ENCODE data around the gene CYLD. TPM values are rescaled to one million over a fixed set of nuclear protein-coding genes. Genes with fewer than 3 reads are reported as not detected.

Gene CYLD
- total RNA-seq, 1 donor from 2014 or later = 39.5 TPM

DNA sequence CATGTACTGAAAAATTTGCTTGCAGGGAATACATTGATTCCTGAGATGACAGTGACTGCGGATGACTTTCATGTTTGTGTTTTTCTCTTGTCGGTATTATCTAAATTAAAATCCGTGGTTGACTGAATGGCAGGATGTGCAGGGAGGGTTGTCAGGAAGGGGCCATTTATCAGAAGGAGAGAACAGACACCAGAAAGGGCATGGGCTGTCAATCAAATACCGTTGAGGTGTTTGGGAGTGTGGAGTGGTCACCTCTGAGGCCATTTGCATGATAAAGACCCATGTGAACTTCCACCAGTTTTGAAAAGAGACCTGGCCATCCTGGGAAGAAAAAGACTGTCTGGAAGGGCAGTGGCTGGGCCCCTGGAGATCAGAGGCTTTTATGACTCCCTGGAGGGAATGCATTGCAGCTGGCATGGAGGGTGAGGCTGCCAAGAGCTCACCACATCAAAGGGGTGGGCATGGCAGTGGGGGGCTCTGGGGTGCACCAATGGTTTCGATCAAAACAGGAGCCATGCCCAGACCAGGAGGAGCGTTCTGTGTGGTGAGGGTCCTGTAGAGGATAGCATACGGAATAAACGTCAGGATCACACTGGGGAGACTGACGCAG is 67.1 kb downstream of the CYLD start:
- intact Hi-C loops (cut with DNase I) = loop anchor here (5.0 to 10.0 kb wide), 3 partner anchors 67 to 434 kb away; partner anchors contain the start of gene CYLD
- DNase-seq (ENCODE audit: low spot score) = no peak

DNA sequence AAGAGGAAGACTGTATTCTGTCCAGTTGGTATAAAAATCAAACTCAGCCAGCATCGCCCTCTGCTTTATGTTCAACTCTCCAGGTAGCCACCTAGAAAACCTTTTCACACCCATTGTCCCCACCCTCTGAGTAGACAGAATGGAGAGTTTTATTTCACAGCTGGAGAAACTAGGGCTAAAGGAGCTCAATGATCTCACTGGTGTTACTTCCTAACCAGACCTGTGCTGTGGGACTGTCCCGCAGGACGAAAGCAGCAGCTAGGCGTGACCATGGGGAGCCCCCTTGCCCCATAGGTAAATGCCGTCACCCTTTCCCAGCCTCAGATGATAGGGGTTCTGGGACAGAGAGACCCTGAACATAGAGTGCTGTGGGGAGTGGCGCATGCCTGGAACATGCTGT is 67.7 kb downstream of the CYLD start:
- intact Hi-C loops (cut with DNase I) = loop anchor here (5.0 to 10.0 kb wide), 3 partner anchors 67 to 435 kb away; partner anchors contain the start of gene CYLD

DNA sequence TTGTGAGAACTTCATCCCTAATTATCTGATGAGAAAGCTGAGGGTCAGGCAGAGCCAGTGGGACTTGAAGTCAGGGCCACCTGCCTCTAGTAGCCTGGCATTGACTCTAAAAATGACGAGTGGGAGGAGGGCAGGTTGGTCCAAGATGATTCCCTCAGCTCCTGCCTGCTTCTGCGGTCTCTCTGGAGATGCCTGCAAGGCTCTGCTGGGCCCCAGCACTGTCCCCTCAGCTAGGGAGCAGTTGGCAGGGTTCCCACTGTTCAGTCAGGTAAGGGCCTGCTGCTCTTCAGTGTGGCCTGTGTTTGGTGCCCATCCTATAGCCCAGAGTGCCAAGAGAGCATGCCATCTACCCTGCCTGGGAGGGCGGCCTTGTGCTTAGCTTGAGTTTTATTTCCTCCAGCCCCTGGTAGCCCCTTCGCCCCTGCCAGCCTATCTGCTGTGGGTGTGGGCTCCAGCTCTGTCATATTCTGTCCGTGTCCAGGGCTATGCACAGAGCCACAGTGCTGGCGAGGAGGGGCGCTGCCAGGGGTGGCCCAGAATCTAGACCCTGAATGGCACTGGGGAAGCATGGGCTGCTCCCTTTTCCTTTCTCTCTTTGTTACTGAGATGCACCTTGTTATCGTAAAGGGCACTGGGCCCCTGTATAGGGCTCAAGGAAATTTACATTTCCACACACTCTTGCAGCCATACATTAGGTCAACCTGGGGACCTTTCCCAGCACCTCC is 68.5 kb downstream of the CYLD start:
- no peak for DNase-seq (ENCODE audit: low spot score)
- intact Hi-C loops (cut with DNase I) = no loop called here

More for the DNA sequence above, 67.7 kb downstream of the CYLD start:
- no peak for DNase-seq (ENCODE audit: low spot score)

DNA sequence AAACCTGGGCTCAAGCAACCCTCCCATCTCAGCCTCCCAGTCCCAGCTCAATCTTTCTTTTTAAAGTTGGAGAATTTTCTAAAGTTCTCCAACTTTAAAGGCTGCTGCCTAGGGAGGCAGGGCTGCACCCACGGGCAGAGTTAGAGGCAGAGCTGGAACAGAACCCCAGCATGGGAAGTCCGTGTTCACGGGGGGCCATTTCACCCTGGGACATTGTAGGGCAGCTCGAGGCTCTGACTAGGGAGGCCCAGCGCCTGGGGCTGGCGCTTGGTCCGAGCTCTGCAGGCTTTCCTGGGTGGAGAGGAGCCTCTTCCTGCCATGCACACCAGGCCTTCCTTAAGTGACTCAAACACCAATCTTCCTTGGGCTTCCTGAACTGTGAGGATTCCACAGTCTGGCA is 70.2 kb downstream of the CYLD start:
- no peak for DNase-seq (ENCODE audit: low spot score)
- intact Hi-C loops (cut with DNase I) = no loop called here

DNA sequence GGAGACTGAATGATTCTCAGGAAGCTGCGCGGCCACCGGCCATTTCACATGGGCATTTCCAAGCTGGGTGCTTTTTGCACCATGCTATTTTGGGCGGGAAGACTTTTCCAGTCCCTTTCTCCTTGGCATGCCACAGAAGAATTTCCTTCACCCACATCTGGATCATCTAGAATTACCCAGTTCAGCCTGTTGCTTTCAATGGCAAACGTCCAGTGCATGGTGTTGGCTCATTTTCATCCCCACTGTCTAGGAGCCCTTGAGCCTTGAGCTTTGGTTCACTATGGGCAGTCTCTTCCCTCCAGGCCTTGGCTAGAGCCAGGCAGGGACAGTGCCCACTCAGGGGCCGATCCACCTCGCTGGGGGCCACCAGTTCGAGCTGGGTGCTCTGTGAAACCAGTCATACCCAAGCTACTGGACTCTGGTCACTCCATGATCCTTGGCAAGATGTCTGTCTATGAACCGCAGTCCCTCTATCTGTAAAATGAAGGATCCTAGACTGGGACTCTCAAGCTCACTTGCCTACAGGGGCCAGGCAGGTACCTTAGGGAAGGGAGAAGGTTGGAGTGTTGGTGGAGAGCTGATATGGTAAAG is 71.1 kb downstream of the CYLD start:
- no peak for DNase-seq (ENCODE audit: low spot score)
- intact Hi-C loops (cut with DNase I) = no loop called here

DNA sequence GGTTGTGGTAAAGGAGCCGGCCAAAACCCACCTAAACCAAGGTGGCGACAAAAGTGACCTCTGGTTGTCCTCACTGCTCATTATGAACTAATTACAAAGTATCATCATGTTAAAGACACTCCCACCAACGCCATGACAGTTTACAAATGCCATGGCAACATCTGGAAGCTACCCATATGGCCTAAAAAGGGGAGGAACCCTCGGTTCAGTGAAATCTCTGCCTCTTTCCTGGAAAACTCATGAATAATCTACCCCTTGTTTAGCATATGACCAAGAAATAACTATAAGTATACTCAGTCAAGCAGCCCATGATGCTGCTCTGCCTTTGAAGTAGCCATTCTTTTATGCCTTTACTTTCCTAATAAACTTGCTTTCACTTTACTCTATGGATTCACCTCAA is 72.2 kb downstream of the CYLD start:
- no peak for DNase-seq (ENCODE audit: low spot score)
- intact Hi-C loops (cut with DNase I) = no loop called here

DNA sequence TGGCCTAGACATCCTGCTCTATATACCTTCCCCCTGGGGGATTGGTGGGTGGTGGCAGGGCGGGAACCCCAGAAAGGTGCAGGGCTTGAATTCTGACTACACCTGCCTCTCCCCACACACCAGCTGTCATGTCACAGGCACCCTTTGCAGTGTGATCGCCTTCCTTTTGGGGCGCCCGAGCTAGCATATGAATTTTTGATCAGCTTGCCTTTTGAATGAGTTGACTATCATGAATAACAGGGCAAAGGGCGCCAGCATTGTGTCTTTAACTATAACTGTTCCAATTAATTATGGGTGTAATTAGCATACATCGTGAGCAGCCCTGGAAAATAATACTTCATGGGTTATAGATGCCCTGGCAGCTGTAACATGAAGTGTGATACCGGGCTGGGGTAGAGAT is 72.7 kb downstream of the CYLD start:
- intact Hi-C loops (cut with DNase I) = no loop called here
- DNase-seq (ENCODE audit: low spot score) = no peak

DNA sequence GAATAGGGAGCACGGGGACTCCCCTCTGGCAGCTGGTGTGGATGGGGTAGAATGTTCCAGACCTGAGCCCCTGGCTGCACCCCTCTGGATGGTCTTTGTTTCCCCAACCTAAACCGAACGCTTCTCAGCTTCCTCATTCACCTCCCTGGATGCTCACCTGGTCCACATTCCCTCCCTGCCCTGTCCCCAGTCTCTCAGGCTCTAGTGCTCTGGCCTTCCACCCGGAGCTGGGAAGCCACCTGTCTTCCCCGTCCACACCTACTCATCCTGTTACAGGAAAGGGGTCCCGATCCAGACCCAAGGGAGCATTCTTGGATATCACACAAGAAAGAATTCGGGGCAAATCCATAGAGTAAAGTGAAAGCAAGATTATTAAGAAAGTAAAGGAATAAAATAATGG is 73.5 kb downstream of the CYLD start:
- DNase-seq (ENCODE audit: low spot score) = no peak
- intact Hi-C loops (cut with DNase I) = no loop called here

DNA sequence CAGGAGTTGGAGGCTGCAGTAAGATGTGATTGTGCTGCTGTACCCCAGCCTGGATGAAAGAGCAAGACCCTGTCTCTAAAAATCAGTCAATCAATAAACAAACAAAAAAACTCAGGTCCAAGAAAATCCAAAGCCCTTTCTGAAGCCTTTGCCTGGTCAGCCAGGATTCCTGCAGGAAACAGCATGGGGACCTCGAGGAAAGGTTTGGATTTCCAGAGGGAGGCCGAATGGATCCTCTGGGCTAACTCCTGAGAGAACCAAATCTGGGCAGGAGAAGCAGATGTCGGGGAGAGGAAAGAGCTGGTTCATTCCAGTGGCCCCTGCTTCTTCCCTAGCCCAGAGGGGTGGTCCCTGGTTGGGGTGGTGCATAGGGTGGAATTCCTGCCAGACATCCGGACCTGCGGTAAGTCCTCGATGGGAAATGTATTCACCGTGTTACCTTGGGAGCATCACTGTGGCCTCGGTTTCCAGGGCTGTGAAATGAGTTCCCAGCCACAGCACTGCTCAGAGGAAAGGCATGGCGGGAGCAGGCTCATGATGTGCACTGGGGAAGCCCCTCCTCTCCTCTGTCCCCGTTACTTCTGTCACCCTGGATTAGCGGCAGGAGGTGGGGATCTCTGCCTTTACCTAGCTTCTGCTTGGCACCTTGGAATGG is 75.1 kb downstream of the CYLD start:
- intact Hi-C loops (cut with DNase I) = no loop called here
- DNase-seq (ENCODE audit: low spot score) = no peak

DNA sequence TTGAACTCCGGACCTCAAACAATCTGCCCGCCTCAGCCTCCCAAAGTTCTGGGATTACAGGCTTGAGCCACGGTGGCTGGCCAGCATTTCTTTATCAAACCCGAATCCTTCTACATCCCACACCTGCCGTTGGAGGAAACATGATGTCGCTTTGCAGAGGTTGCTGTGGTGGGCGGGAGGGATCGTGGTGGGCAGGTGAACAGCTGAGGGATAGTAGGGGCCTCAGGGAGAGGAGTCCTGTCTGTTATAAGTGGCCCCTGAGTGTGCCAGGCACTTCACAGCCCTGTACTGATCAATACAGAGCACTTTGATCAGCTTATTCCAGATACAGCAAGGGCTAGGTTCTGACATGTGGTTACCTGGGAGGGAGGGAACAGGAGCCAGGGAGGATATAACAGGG is 76.5 kb downstream of the CYLD start:
- intact Hi-C loops (cut with DNase I) = no loop called here
- DNase-seq (ENCODE audit: low spot score) = no peak

DNA sequence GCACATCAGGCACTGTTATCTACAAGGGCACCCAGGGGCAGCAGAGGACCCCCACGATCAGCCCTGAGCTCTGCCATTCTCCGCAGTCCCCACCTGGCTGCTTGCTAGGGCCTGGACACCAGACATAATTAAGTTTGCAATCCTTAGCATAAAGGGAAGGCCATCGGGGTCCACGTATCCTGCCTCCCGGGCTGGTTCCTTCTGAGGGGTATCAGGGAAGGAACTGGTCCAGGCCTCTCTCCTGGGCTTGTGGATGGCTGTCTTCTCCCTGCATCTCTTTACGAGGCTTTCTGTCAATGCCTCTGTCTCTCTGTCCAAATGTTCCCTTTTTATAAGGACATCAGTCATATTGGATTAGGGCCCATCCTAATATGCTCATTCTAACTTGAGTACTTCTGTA is 77.8 kb downstream of the CYLD start:
- DNase-seq (ENCODE audit: low spot score) = no peak
- intact Hi-C loops (cut with DNase I) = no loop called here

DNA sequence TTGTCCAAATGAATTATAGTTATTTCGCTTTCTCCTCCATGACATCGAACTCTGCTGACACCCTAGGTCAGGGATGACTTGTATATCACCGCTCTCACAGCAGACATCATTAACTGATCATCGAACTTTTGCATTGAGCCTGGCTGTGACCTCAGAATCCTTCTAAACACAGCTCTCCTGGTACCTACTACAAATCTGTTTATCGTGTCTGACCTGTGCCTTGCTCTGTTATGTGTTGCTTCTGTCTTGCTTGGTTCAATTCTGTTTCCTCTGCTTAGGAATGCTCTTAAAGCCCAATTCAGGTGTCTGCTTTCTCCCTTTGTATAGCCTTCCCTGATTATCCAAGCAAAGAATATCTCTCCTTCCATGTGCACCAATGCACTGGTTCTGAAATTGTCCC is 78.3 kb downstream of the CYLD start:
- no peak for DNase-seq (ENCODE audit: low spot score)
- intact Hi-C loops (cut with DNase I) = no loop called here

DNA sequence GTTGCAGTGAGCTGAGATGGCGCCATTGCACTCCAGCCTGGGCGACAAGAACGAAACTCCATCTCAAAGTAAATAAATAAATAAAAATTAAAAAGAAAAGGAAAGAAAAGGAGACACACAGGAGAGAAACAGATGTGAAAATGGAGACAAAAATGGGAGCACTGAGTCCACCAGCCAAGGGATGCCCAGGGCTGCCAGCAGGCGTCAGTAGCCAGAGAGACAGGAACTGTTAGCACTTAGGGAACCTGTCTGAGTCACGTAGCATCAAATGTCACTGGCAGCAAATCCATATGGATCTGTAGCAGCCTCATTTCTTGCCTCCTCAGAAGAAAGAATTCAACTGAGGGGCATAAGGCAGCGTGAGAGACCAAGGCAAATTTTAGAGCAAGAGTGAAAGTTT is 79.7 kb downstream of the CYLD start:
- intact Hi-C loops (cut with DNase I) = no loop called here
- no peak for DNase-seq (ENCODE audit: low spot score)

DNA sequence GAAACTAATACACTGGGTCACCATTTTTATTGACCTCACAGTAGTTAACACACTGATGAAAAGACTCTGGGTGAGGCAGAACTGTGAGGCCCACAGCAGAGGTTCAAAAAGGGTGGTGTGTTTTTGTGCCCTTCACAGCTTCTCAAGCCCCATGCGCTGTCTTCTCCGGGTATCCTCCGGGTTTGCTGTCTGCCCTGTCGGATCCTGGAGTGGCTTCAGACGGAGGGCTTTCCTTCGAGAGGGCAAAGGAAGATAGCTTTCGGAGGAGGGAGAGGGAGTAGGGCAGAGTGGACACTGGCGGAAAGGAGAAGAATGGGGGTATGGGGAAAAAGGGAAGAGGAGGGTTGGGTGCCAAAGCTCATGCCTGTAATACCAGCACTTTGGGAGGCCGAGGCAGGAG is 80.8 kb downstream of the CYLD start:
- intact Hi-C loops (cut with DNase I) = no loop called here

DNA sequence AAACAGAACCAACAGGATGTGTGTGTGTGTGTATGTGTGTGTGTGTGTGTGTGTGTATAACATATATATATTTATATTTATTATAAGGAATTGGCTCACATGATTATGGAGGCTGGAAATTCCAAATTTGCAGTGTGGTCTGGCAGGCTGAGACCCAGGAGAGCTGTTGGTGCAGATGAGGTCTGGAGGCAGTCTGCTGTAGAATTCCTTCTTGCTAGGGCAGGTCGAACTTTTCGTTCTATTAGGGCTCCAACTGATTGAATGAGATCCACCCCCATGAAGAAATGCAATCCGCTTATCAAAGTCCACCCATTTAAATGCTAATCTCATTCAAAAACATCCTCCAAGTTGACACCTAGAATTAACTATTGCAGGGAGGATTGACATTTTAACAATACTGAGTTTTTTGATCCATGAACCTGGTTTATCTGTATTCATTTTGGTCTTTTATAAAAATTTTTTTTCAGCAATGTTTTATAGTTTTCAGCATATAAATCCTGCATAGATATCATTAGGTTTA is 85.0 kb downstream of the CYLD start:
- DNase-seq (ENCODE audit: low spot score) = no peak
- intact Hi-C loops (cut with DNase I) = no loop called here

More for the DNA sequence above, 80.8 kb downstream of the CYLD start:
- no peak for DNase-seq (ENCODE audit: low spot score)

DNA sequence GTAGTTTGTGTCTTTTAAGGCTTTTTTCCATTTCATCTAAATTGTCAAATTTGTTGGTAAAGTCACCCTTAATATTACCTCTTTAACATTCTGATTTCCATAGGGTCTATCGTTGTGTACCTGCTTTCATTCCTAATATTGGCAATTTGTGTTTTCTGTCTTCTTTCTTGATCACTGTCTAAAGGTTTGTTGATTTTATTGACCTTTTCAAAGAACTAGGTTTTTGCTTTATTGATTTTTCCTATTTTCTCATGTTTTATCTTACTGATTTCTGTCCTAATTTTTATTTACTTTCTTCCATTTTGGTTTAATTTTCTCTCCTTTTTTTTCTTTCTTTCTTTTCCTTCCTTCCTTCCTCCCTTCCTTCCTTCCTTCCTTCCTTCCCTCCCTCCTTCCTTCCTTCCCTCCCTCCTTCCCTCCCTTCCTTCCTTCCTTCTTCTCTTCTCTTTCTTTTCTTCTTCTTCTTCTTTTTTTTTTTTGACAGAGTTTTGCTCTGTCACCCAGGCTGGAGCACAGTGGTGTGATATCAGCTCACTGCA is 86.3 kb downstream of the CYLD start:
- no peak for DNase-seq (ENCODE audit: low spot score)
- intact Hi-C loops (cut with DNase I) = no loop called here

DNA sequence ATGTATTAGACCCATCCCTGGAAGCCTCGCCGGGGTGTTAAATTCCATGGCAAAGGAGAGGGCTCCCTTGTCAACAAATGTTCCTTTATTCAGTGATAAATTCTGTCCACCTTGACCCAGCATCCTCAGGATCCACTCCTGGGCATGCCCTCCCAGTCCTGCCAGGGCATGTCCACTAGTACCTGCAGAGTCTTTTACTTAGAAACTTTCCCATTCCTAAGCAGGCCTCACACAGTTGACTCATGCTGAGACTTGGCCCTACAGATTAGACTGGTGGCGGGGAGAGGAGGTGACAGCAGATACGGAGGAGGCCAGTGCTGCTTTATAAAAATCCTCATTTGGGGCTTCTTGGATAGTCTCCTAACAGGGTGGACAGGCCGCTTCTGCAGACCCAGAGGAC is 88.8 kb downstream of the CYLD start:
- no peak for DNase-seq (ENCODE audit: low spot score)
- intact Hi-C loops (cut with DNase I) = no loop called here

DNA sequence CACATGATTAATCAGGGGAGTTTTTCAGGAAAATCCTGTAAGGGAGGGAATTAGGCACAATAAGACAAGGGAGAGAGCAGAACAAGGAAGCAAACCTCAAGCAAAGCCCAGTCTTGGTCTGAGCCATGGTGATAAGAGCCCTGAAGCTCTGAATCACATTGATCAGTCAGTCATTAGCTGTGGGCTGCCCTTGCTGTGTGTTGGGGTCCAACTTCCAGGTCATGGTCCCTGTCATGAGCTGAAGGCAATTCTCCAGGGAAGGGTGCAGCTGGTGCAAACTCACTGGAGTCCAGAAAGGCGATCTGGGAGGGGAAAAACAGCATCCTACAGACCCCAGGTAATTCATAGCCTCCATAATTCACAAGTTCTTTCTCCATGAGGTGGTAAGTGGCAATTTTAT is 89.9 kb downstream of the CYLD start:
- DNase-seq (ENCODE audit: low spot score) = no peak
- intact Hi-C loops (cut with DNase I) = no loop called here

DNA sequence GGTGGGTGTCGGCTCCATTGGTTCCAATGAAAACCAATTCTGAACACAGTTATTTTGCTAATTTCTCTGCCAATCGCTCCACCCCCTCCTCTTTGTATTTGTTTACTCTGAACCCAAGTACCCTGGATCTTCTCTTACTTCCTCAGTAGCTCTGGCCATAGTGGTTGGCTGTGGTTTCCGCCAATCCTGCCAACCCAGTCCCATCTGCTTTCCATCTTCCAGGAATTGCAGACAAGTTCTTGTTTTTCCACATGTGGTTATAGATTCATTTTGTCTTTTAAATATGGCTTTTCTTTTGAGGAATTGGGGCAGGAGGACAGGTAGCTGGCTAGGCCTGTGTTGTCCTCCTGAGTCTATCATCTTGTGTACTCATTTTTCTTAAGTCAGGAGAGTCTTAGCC is 92.0 kb downstream of the CYLD start:
- DNase-seq (ENCODE audit: low spot score) = no peak
- intact Hi-C loops (cut with DNase I) = no loop called here

DNA sequence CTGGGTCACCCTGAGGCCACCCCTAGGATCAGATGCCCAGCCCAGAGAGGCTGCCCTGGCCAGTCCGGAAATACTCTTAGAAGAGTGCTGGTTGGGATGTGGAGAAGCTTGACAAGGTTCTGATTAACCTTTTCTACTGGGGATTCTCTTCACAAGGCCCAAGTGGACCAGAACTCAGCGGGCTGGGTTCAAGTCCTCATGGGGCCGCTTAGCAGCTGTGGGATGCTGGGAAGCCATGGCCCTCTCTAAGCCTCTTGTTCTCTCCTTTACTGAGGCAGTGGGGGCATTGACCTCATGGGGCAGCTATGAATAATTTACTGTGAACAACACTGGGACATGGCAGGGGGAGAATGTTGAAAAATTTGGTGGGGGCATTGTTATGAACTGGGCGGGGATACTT is 92.8 kb downstream of the CYLD start:
- no peak for DNase-seq (ENCODE audit: low spot score)
- intact Hi-C loops (cut with DNase I) = no loop called here

Data from cardiac septum (tissue), 1 donor.